HL-60 (cell line): ENCODE data around the gene SDCCAG8.

Experiments
- CTCF ChIP-seq: IDR thresholded peaks from one replicate; pipeline ENCODE4 v1.5.1; 2011; ENCODE audit warnings: low read length, control low read depth, inconsistent platforms; ENCODE audit not compliant: insufficient read depth
- GABPA ChIP-seq: IDR thresholded peaks from 2 replicates; pipeline ENCODE4 v1.6.1; 2012; ENCODE audit warnings: low read depth
- POLR2AphosphoS5 ChIP-seq: IDR thresholded peaks from 2 replicates; pipeline ENCODE4 v1.6.1; 2012; ENCODE audit warnings: low read depth

GRCh38 chr1:243428084-243428483, 172.2 kb downstream of the SDCCAG8 start:
- no peak for TF ChIP-seq CTCF
- no peak for TF ChIP-seq POLR2AphosphoS5
- TF ChIP-seq GABPA: no peak
